ENCODE results near the gene STIMATE.

Gene STIMATE

GRCh38 chr3:52810923-52811322, 86.4 kb downstream of the STIMATE start:
- DNase-seq, result no peak

DNA sequence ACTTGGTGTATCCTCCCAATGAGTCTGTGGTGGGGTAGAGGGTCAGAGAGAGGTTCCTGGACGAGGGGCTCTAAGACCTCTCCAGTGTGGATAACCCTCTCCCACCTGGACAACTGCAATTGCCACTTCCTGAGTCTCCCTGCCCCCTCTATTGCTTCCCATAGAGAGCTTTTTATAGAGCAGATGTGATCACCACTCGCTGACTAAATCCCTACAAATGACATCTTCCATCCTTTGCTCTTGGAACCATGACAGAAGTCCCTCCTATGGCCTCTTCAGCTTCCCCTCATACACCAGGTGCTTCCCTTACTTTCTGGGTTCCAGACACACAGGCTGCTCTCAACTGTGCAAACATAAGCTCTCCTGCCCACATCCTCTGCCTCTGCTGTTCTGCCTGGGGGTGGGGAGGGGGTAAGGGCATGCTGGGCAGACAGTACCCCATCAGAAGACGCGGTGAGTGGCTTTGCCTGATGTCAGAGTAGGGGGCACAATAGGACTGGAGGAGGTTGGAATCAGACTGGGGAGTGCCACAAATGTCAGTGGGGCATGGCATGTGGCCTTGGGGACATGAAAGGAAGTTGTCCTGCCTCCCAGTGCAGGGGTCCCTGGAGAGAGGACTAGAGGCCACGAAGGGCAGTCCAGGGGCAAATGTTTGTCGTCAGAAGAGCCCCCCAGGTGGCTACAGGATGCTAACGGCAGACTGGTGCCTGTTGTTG, 87.5 kb downstream of the STIMATE start:
- no peak for DNase-seq

- DNase-seq, result no peak
These were observed 88.2 kb downstream of the STIMATE start for GRCh38 chr3:52809149-52809548.

DNA sequence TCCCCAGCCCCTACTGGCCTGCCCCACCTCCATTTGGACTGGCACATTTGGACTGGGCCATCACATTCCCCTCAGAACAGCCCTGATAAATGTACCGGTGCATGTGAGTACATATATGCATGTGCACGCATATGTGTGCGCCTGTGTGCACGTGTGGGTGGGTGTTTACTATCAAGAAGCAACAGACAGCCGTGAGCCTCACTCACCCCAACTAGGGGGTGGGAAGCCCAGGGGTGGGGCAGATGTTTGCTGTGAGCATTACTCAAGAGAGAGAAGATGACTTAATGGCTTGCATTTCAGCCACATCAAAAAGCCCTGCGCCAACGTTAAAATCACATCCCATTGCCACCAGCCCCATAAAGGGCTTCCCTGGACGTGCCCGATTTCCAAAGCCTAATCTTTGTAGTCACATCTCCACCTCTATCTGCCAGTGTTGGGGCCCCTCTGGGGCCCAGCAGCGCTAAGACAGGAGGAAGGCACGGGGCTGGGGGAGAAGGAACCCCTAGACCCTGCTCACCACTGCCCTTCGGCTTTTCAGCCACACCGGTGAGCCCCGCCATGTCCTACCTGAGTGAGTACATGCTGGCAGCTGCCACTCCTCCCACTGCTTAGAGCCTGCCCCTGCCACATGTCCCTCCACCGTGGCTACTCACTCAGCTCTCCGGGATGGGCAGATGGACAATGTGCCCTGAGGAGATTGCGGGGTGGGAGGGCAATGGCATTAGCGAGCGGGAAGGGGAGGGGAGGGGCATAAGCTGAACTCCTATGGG, 91.9 kb downstream of the STIMATE start:
- DNase-seq, result no peak

DNA sequence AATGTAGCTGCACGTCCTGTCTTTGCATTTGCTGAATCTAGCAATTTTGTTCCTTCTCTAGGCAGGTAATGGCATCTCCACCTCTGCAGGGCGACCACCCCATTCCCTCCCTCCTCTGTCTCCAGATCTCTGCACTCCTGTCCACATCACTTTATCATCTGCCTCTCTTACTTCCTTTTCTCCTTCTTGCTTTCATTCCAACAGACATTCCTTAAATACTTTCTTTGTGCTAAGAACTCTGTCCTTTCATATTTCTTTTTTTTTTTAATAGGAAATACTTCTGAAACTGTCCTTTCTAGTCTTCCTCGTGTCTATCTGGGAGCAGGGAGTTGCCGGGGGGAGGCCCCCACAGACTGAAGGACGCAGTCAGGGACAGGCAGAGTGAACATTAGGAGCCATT, 95.5 kb downstream of the STIMATE start:
- no peak for DNase-seq

GRCh38 chr3:52800079-52800478, 97.3 kb downstream of the STIMATE start:
- DNase-seq, result no peak

- peak; percentile 41 for DNase-seq
These were observed 98.3 kb downstream of the STIMATE start for GRCh38 chr3:52798978-52799476.

GRCh38 chr3:52798376-52798977, 98.9 kb downstream of the STIMATE start:
- DNase-seq, result no peak

DNA sequence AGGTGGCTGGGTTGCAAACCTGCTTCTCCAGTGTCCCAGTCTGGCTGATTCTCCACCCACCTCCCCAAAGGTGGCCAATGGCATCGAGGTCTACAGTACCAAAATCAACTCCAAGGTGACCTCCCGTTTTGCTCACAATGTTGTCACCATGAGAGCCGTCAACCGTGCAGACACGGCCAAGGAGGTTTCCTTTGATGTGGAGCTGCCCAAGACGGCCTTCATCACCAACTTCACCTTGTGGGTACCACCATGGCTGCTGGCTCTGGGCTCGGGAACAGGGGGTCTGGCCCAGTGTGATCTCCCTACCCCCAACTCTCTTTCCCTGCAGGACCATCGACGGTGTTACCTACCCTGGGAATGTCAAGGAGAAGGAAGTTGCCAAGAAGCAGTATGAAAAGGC, 100.9 kb downstream of the STIMATE start:
- no peak for DNase-seq

GRCh38 chr3:52795298-52795900, 101.9 kb downstream of the STIMATE start:
- DNase-seq, result no peak

GRCh38 chr3:52794612-52795099, 102.7 kb downstream of the STIMATE start, which contains the start of gene ITIH3:
Gene ITIH3, plus strand, starts transcription at chr3:52794796. Its CDS starts 8 bp downstream, at chr3:52794804.
- DNase-seq, result no peak

DNA sequence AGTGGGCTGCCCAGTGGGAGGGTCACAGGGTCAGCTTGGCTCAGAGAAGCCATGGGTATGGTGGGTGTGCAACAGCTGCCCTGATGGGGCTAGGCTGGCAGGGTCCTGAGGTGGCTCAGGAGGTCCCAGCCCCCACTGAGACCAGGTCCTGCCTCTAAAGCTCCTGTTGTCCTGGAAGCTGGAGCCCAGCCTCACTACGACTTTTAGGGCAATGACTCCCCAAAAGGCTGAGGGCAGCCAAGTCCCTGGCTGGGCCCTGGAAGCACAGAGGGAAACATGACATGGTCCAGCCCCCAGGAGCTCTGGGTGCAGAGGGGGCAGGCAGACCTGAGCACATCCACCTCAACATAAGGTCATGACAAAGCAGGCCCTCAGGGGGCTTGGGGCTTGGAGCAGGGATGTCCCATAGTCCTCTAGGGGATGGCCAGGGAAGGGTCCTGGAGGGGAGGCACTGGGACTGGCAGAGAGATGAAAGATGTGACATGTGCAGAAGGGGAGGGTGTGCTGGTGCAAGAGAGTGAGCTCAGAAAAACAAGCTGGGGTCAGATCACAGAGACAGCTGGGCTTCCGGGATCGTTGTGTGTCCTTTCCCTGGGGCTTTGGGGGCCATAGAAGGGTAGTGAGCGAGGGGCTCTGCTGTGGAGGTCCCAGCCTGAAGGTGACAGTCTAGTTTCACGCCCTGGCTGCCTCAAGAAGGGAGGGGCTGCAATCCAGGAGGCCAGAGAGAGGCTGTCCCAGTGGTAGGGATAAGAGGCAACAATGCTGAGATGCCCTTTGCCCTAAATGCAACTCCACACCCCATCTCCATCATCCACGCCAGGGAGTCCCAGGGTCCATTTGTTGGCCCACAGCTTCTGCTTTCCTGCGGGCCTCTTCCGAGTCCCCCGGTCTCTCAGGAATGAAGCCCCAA, 103.4 kb downstream of the STIMATE start:
- no peak for DNase-seq

DNA sequence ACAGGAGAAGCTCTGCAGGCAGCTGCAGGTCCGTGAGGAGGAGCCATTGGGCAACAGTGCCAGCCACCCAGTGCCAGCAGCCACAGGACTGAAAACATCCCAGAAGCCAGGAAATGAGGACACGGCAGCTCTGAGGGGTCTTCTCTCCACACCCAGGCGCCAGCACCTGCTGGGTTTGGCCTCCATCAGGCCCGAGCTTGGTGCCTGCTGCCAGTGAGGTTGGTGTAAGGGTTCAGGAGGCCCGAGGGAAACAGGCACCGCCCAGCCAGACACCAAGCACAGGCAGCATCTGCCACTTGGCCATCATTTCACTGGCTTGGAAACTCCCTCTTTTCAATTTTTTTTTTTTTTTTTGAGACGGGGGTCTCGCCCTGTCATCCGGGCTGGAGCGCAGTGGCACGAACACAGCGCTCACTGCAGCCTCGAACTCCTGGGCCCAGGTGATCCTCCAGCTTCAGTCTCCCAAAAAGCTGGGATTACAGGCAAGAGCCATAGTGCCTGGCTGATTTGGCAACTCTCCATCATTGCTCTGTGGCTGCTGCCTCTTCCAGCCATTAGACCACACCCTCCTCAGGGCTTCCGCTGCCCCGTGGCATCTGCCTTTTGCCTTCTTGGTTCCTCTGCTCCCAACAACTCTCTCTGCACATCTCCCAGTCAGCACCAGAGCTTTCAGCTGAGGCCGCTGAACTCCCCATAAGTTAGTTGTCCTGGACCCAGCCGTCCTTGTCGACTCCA, 104.2 kb downstream of the STIMATE start:
- DNase-seq, result no peak

- DNase-seq, result no peak
These were observed 104.9 kb downstream of the STIMATE start for GRCh38 chr3:52792413-52792812.

DNA sequence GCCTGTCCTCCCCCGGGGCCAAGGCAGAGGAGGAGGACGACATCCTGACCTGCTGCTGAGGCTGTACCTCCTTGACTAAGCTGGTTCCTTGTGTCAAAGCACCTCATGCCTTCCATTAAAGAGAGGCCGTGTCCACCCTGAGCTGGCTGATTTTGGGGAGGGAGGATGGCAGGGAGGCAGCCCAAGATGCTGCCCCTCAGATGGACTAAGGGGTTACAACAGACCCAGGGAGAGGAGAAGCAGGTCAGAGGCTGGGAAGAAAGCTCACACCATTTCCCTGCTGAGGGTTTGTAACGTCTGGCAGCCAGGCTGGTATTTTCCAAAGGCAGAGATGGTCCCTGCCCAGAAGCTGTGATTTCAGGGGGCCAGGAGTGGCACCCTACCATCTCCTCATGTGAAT, 105.4 kb downstream of the STIMATE start:
- DNase-seq, result no peak

DNA sequence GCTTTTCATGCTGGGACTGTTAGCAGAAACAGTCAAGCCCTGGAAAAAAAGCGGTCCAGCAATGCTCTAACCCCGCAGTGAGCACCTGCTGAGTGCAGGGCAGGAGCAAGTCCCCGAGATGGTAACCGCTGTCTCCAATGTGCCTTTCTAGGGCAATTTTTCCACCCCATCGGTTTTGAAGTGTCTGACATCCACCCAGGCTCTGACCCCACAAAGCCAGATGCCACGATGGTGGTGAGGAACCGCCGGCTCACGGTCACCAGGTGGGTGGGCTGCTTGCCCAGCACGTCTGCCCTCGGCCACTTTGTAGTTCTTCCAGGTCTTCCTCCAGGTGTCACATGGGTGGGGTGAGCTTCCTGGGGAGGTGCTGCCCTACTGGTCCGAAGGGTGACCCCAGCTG, 106.0 kb downstream of the STIMATE start:
- no peak for DNase-seq

GRCh38 chr3:52790741-52791140, 106.6 kb downstream of the STIMATE start:
- no peak for DNase-seq

DNA sequence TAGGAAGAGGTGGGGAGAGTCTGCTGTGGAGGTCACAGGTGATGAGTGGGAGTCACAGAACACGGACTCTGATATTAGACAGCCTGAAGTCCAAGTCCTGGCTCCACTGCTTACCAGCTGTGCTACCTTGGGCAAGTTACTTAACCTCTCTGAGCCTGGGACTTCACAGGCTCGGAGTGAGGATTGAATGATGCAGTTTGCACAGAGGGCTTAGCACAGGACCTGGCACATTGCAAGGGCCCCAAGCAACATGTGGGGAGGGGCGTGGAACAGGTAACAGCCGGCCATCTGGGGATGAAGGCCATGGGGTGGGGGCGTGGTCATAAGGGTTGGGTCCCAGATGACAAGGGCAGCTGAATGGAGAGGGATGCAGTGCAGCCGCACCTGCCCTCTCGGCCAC, 107.0 kb downstream of the STIMATE start:
- no peak for DNase-seq

DNA sequence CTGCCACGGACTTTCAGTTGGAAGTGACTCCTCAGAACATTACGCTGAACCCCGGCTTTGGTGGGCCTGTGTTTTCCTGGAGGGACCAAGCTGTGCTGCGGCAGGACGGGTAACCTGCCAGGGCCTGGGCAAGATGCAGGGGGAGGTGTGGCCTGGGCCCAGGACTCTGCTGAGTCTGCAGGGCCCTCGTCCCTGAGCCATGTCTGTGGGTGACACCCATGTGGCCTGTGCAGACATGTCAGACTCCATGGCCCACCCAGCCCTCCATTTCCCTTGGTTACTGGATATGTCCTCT, 107.7 kb downstream of the STIMATE start:
- DNase-seq, result no peak

- DNase-seq, result no peak
These were observed 108.2 kb downstream of the STIMATE start for GRCh38 chr3:52788890-52789745.
